GM18498 (cell line): ENCODE measurements around the gene MYLK.

Experiments used
- ATAC-seq: cut with Tn5 transposase; IDR thresholded peaks from one replicate; pipeline ENCODE4 v1.9.1; 2021; ENCODE audit warnings: mild to moderate bottlenecking, moderate library complexity; ENCODE audit not compliant: unreplicated experiment

The MYLK gene

GRCh38 chr3:123571264-123571972 is 312.7 kb downstream of the MYLK start:
- no peak for ATAC-seq

- ATAC-seq, result no peak
Observed at GRCh38 chr3:123568875-123569274, 315.3 kb downstream of the MYLK start.

- ATAC-seq, result no peak
Observed at GRCh38 chr3:123568034-123568433, 316.1 kb downstream of the MYLK start.

- ATAC-seq, result no peak
Observed at GRCh38 chr3:123564056-123564455, 320.1 kb downstream of the MYLK start.

- no peak for ATAC-seq
Observed at GRCh38 chr3:123562547-123562946, 321.6 kb downstream of the MYLK start.

- ATAC-seq, result no peak
Observed at GRCh38 chr3:123561188-123561587, 322.9 kb downstream of the MYLK start.
